CD4-positive, alpha-beta T cell (primary cell): ENCODE measurements around the gene AP1M2. TPM values are rescaled to one million over a fixed set of nuclear protein-coding genes. Genes with fewer than 3 reads are reported as not detected.
A peak's percentile ranks its signal among the peaks of the same experiment; 100 is the strongest.

ENCODE experiments used
- ATAC-seq: fragments of 200-7000 bp; cut with Tn5 transposase; one replicate; pipeline ENCODE4 v1.10.0; 2022; ENCODE audit warnings: mild to moderate bottlenecking; ENCODE audit not compliant: poor library complexity
- CTCF ChIA-PET: fragments of 350-600 bp; sonication (Branson Sonifier 250); formaldehyde crosslinking; loops from one replicate; lab custom pipeline; 2021; ENCODE audit warnings: antibody characterized with exemption, inconsistent platforms; lab: Charles Lee
- POLR2A ChIA-PET: fragments of 350-600 bp; sonication (Branson Sonifier 250); formaldehyde crosslinking; loops from one replicate; lab custom pipeline; 2021; ENCODE audit warnings: antibody characterized with exemption, inconsistent platforms; lab: Charles Lee
- DNase-seq, 14 experiments: peaks; one replicate each; pipeline ENCODE4 v3.0.0-alpha.2; 2013 to 2020; ENCODE audit warnings: mixed read lengths in 2 of 14
- H3K27ac ChIP-seq, 2 donors: one replicate each; pipeline versions ENCODE4 v1.5.1 to v1.7.0; 2013; ENCODE audit warnings: low read length in 2 of 2, low read depth in 1 of 2, mild to moderate bottlenecking in 1 of 2
- H3K27me3 ChIP-seq, 2 experiments: 1 replicate in 1 of 2; 2 replicates in 1 of 2; pipeline versions ENCODE4 v1.6.1 to v1.7.0; 2013; ENCODE audit warnings: low read length in 2 of 2, control low read depth in 1 of 2, mild to moderate bottlenecking in 1 of 2, moderate library complexity in 1 of 2; ENCODE audit not compliant: insufficient read depth in 2 of 2, control insufficient read depth in 1 of 2
- H3K36me3 ChIP-seq: one replicate; pipeline ENCODE4 v1.6.1; 2013; ENCODE audit warnings: low read length, control low read depth; ENCODE audit not compliant: insufficient read depth
- H3K4me1 ChIP-seq: one replicate; pipeline ENCODE4 v1.6.1; 2013; ENCODE audit warnings: low read length, control low read depth; ENCODE audit not compliant: insufficient read depth
- H3K4me3 ChIP-seq: one replicate; pipeline ENCODE4 v1.5.1; 2013; ENCODE audit warnings: mild to moderate bottlenecking, low read length, moderate library complexity
- H3K9me3 ChIP-seq, 2 experiments: 1 replicate in 1 of 2; 2 replicates in 1 of 2; pipeline versions ENCODE4 v1.6.1 to v1.7.0; 2013; ENCODE audit warnings: low read length in 2 of 2, mild to moderate bottlenecking in 2 of 2, control low read depth in 1 of 2, moderate library complexity in 1 of 2; ENCODE audit not compliant: control insufficient read depth in 1 of 2, insufficient read depth in 1 of 2
- H3K27ac Mint-ChIP-seq: one replicate; pipeline ENCODE4 v1.8.0; 2020; ENCODE audit warnings: mixed read lengths
- H3K27me3 Mint-ChIP-seq: one replicate; pipeline ENCODE4 v1.8.0; 2021; ENCODE audit warnings: mixed read lengths
- H3K36me3 Mint-ChIP-seq: one replicate; pipeline ENCODE4 v1.8.0; 2021; ENCODE audit warnings: low read depth, mixed read lengths
- H3K4me1 Mint-ChIP-seq: one replicate; pipeline ENCODE4 v1.8.0; 2021; ENCODE audit warnings: low read depth, mixed read lengths
- H3K4me3 Mint-ChIP-seq: one replicate; pipeline ENCODE4 v1.8.0; 2020; ENCODE audit warnings: mild to moderate bottlenecking, mixed read lengths
- H3K9me3 Mint-ChIP-seq: one replicate; pipeline ENCODE4 v1.8.0; 2020; ENCODE audit warnings: mixed read lengths
- intact Hi-C, 2 experiments: fragments of 100-400 bp; cut with DNase I in 1 of 2; cut with micrococcal nuclease in 1 of 2; formaldehyde crosslinking; loops; one replicate each; pipeline versions ENCODE4 v1.15.1 to v1.9.0; 2023 to 2025; cut with DNase I, micrococcal nuclease
- total RNA-seq, 174 experiments: library from RNA in 2 of 174; stranded (reverse) in 2 of 174; gene quantifications; one replicate each; pipeline ENCODE4 v1.2.3 and lab custom pipeline; 2021 to 2026
- TF ChIP-seq, protein P1 (sequence below): fragments of 200-600 bp; IDR thresholded peaks from one replicate; pipeline ENCODE4 v1.8.0; 2022; ENCODE audit warnings: antibody characterized with exemption, mild to moderate bottlenecking

AP1M2 gene
- total RNA-seq, 2 experiments from 2014 or later = 0.77 TPM; not detected in 1

DNA sequence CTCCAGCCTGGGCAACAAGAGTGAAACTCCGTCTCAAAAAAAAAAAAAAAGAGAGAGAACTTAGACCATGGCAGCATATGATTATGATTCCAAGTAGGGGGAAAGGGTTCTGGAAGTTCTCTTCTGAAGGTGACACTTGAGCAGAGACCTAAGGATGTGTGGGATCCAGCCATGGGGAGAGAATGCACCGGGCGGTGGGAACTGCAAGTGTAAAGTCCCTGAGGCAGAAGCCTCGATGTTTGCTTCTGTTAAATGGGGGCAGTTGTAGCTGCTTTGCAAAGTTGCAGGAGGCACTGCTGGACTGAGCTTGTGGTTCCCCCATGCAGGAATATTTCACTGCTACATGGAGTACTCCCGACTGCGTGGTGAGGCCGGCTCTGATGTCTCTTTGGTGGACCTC is 47.3 kb upstream of the AP1M2 start:
- H3K36me3 Mint-ChIP-seq = peaks cover 86% of the 10 kb centered on the region
- ATAC-seq = no peak
- no peak overlapping the region for H3K27ac Mint-ChIP-seq
- DNase-seq = no peak
- H3K4me3 ChIP-seq = no peak overlapping the region
- POLR2A ChIA-PET = interaction anchor here (1.1 to 1.3 kb wide), 2 partner anchors 10 to 31 kb away, joined by 4 to 5 read pairs; no protein-coding TSS in a partner anchor
- intact Hi-C loops = no loop called here
- H3K27me3 Mint-ChIP-seq = no peaks in the 10 kb centered on the region
- no peaks in the 10 kb centered on the region for H3K4me1 Mint-ChIP-seq
- H3K4me1 ChIP-seq = no peaks in the 10 kb centered on the region
- CTCF ChIA-PET = interaction anchor here (1.0 to 2.4 kb wide), 2 partner anchors 54 to 65 kb away, joined by 3 to 10 read pairs; no protein-coding TSS in a partner anchor
- H3K27ac ChIP-seq = no peak overlapping the region
- H3K27me3 ChIP-seq = no peaks in the 10 kb centered on the region
- no peak overlapping the region for H3K4me3 Mint-ChIP-seq
- TF ChIP-seq, protein P1, sequence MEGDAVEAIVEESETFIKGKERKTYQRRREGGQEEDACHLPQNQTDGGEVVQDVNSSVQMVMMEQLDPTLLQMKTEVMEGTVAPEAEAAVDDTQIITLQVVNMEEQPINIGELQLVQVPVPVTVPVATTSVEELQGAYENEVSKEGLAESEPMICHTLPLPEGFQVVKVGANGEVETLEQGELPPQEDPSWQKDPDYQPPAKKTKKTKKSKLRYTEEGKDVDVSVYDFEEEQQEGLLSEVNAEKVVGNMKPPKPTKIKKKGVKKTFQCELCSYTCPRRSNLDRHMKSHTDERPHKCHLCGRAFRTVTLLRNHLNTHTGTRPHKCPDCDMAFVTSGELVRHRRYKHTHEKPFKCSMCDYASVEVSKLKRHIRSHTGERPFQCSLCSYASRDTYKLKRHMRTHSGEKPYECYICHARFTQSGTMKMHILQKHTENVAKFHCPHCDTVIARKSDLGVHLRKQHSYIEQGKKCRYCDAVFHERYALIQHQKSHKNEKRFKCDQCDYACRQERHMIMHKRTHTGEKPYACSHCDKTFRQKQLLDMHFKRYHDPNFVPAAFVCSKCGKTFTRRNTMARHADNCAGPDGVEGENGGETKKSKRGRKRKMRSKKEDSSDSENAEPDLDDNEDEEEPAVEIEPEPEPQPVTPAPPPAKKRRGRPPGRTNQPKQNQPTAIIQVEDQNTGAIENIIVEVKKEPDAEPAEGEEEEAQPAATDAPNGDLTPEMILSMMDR = no peak
- peaks cover 77% of the 10 kb centered on the region for H3K36me3 ChIP-seq
- H3K9me3 ChIP-seq = no peaks in the 10 kb centered on the region
- H3K9me3 Mint-ChIP-seq = no peaks in the 10 kb centered on the region

DNA sequence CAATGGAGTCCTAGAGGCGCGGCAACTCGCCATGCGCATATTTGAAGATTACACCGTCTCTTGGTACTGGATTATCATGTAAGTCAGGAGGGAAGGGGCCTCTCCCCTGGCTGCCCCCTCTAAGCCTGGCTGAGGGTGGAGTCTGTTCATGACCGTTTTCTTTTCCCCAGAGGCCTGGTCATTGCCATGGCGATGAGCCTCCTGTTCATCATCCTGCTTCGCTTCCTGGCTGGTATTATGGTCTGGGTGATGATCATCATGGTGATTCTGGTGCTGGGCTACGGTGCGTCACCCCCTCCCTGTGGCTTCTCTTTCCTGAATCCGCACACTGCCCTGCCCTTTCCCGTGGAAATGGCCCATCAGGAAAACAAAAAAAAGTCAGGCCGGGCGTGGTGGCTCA is 44.8 kb upstream of the AP1M2 start:
- Mint-ChIP-seq H3K9me3 (no peaks in the 10 kb centered on the region), H3K4me1 (no peaks in the 10 kb centered on the region), H3K27ac (no peak overlapping the region), H3K27me3 (no peaks in the 10 kb centered on the region), H3K4me3 (no peak overlapping the region), H3K36me3 (peaks cover 81% of the 10 kb centered on the region)
- H3K27me3 ChIP-seq = no peaks in the 10 kb centered on the region
- TF ChIP-seq, protein P1 = no peak
- ChIA-PET CTCF (no interaction called here), POLR2A (interaction anchor here (0.7 kb wide), 1 partner anchor 50 kb away, joined by 3 read pairs; no protein-coding TSS in a partner anchor)
- H3K36me3 ChIP-seq = peaks cover 71% of the 10 kb centered on the region
- no peaks in the 10 kb centered on the region for H3K9me3 ChIP-seq
- H3K27ac ChIP-seq = no peak overlapping the region
- H3K4me1 ChIP-seq = no peaks in the 10 kb centered on the region
- DNase-seq (no peak), ATAC-seq (no peak)
- no peak overlapping the region for H3K4me3 ChIP-seq
- intact Hi-C loops = no loop called here

DNA sequence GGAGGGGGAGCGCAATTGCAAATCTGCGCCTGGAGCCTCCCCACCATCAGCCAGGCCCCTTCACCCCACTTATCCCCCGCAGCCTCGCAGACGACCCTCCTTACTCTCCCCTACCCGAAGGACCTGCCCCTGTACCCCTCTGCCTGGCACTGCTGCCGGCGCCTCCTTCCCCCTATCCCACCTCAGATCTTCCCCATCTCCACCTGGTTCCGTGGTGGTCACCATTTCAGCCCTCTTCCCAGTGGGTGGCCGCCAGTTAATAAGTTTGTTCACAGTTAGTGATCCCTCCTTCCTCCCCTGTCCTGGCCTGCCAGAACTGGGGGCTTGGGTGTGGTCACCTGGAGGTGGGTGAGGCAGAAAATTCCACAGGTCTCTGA is 38.6 kb upstream of the AP1M2 start:
- Histone ChIP-seq H3K27ac (peak overlapping the region in 1 of 2 donors; percentile 50), H3K4me1 (peaks cover 36% of the 10 kb centered on the region), H3K9me3 (no peaks in the 10 kb centered on the region), H3K36me3 (peaks cover 36% of the 10 kb centered on the region), H3K4me3 (no peak overlapping the region), H3K27me3 (no peaks in the 10 kb centered on the region)
- POLR2A ChIA-PET = interaction anchor here (3.0 kb wide), 1 partner anchor 22 kb away, joined by 8 read pairs; no protein-coding TSS in a partner anchor
- H3K4me3 Mint-ChIP-seq = no peak overlapping the region
- peak overlapping the region; percentile 69 for H3K27ac Mint-ChIP-seq
- H3K36me3 Mint-ChIP-seq = peaks cover 55% of the 10 kb centered on the region
- DNase-seq (no peak), ATAC-seq (no peak)
- peaks cover 30% of the 10 kb centered on the region for H3K4me1 Mint-ChIP-seq
- TF ChIP-seq, protein P1 = no peak
- no peaks in the 10 kb centered on the region for H3K27me3 Mint-ChIP-seq
- intact Hi-C loops = no loop called here
- no peaks in the 10 kb centered on the region for H3K9me3 Mint-ChIP-seq
- CTCF ChIA-PET = no interaction called here
